Colonic mucosa (tissue), 4 donors: ENCODE data around the gene PTPRM. TPM values are rescaled to one million over a fixed set of nuclear protein-coding genes. Genes with fewer than 3 reads are reported as not detected.

ENCODE experiments used
- DNase-seq: peaks from one replicate; pipeline ENCODE4 v3.0.0-alpha.2; 2020
- H3K27ac ChIP-seq: fragments of 200-600 bp; one replicate; pipeline ENCODE4 v1.8.0; 2021
- H3K27me3 ChIP-seq: fragments of 200-600 bp; one replicate; pipeline ENCODE4 v1.8.0; 2021
- H3K36me3 ChIP-seq: fragments of 200-600 bp; one replicate; pipeline ENCODE4 v1.8.0; 2021
- H3K4me1 ChIP-seq: fragments of 200-600 bp; one replicate; pipeline ENCODE4 v1.8.0; 2021; ENCODE audit warnings: mild to moderate bottlenecking
- H3K4me3 ChIP-seq: fragments of 200-600 bp; one replicate; pipeline ENCODE4 v1.8.0; 2021
- H3K9ac ChIP-seq, 2 donors: one replicate each; pipeline ENCODE4 v1.7.0; 2013; ENCODE audit warnings: control low read depth in 2 of 2, low read depth in 2 of 2, low read length in 2 of 2
- H3K9me3 ChIP-seq: fragments of 200-600 bp; one replicate; pipeline ENCODE4 v1.8.0; 2021
- CTCF ChIP-seq: fragments of 200-600 bp; IDR thresholded peaks from one replicate; pipeline ENCODE4 v1.8.0; 2022; ENCODE audit warnings: antibody characterized with exemption, mild to moderate bottlenecking
- intact Hi-C: fragments of 100-400 bp; cut with DNase I; formaldehyde crosslinking; loops from one replicate; pipeline ENCODE4 v1.14.1; 2022
- total RNA-seq, 2 donors: library from RNA; stranded (reverse); fragmentation: NEBNext Ultra II Directional in 1 of 2; extraction: Animal tissue kit (Norgen Biotek cat#: 25700) in 1 of 2; gene quantifications; one replicate each; pipeline ENCODE4 v1.2.1, GENCODE V29; 2021
- donor health status: healthy.
- donor health status: DM: no; HTN: no; CAD: no.
- donor health status: DM: no; HTN: no; CAD: no.

The PTPRM gene
- total RNA-seq, 2 donors from 2014 or later: 8.1 to 13.9 TPM

DNA sequence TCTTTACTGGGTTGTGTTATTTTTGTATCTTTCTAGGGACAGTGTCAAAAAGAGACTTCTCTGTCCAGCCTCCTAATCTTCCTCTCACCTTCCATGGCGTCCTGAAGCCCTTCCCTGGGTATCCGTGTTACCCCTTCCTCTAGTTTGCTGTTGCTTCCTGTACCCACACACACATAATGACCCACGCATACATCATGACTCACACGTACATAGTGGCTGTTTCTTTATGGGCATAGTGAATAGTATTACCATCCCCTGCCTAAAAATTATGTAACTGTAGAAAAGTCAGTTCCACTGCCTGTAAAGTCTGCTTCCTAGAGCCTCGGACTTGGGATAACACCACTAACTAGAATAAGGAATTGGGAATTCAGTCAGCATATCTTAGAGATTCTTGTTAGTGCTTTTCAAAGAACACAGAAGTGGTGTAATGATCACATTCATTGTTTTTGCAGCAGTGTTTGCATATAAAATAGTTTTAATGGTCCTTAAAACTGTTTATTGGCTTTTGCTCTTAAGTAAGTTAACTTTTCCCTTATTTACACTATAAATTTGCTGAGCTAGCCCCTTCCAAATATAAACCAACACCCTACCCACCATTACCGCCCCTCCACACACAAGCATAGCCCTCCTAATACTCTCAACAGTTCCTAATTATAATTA, 733.8 kb downstream of the PTPRM start:
- no peak for TF ChIP-seq CTCF
- no peak overlapping the region for H3K27ac ChIP-seq
- H3K27me3 ChIP-seq: no peaks in the 10 kb centered on the region
- DNase-seq: no peak
- no peaks in the 10 kb centered on the region for H3K36me3 ChIP-seq
- H3K9me3 ChIP-seq: no peaks in the 10 kb centered on the region
- intact Hi-C loops: no loop called here
- H3K4me3 ChIP-seq: no peak overlapping the region
- H3K4me1 ChIP-seq: no peaks in the 10 kb centered on the region
- H3K9ac ChIP-seq: no peak overlapping the region

DNA sequence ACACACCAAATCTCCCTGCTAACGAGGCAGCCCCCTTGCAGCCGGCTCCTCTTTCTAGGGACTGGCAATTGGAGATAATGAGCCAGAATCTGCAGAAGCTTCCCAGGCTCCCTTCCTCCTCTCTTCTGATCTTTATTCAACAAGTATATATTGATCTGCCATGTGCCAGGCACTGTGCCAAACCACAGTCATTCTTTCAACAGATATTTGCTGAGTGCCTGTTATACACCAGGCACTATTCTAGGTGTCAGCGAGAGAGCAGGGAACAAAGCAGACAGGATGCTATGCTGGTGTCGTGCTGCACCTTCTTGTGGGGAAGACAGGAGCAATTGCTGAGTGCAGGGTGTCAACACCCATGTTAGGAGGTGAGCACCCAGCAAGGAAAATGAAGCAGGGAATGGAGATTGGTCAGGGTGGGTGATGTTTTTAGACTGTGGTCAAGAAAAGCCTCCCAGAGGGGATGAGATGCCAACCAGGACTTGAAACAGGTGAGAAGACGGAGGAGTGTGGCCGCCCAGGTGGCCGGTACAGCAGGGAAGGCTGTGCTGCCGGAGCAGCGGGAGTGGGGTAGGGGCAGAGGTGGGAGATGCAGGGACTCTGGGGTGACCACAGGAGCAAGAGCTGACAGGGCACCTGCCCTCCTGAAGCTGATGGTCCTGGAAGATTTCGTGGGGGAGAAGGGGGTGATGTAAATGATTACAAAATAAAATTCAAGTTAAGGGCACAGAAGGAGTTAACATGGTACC, 734.5 kb downstream of the PTPRM start:
- intact Hi-C loops: no loop called here
- H3K27ac ChIP-seq: no peak overlapping the region
- no peak overlapping the region for H3K9ac ChIP-seq
- no peak for DNase-seq
- no peak overlapping the region for H3K4me3 ChIP-seq
- no peak for TF ChIP-seq CTCF
- H3K27me3 ChIP-seq: no peaks in the 10 kb centered on the region
- no peaks in the 10 kb centered on the region for H3K4me1 ChIP-seq
- H3K36me3 ChIP-seq: no peaks in the 10 kb centered on the region
- H3K9me3 ChIP-seq: no peaks in the 10 kb centered on the region

- intact Hi-C loops: no loop called here
- no peaks in the 10 kb centered on the region for H3K4me1 ChIP-seq
- no peak for DNase-seq
- TF ChIP-seq CTCF: no peak
- no peak overlapping the region for H3K9ac ChIP-seq
- H3K9me3 ChIP-seq: no peaks in the 10 kb centered on the region
- no peaks in the 10 kb centered on the region for H3K27me3 ChIP-seq
- H3K27ac ChIP-seq: no peak overlapping the region
- no peak overlapping the region for H3K4me3 ChIP-seq
- H3K36me3 ChIP-seq: no peaks in the 10 kb centered on the region
These were observed 736.1 kb downstream of the PTPRM start for GRCh38 chr18:8303151-8303755.

DNA sequence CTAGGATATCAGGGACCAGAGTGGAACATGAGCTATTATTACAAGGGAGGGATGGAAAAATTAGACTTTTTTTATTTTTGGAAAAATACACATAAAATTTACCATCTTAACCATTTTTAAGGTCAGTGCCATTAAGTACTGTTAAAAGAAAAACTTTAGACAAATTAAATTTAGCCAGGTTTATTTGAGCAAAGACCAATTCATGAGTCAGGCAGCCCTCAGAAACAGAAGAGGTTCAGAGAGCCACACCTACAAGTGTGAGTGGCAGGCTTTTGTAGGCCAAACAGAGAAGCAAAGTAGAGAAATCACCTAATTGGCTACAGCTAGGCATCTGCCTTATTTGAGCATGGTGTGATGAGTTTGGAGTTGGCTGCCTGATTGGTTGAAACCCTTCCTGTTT, 740.8 kb downstream of the PTPRM start:
- H3K4me1 ChIP-seq: no peaks in the 10 kb centered on the region
- no peak overlapping the region for H3K27ac ChIP-seq
- intact Hi-C loops: no loop called here
- no peak for DNase-seq
- no peak for TF ChIP-seq CTCF
- H3K9me3 ChIP-seq: no peaks in the 10 kb centered on the region
- H3K27me3 ChIP-seq: no peaks in the 10 kb centered on the region
- H3K36me3 ChIP-seq: no peaks in the 10 kb centered on the region
- H3K9ac ChIP-seq: no peak overlapping the region
- no peak overlapping the region for H3K4me3 ChIP-seq

- no peak overlapping the region for H3K4me3 ChIP-seq
- H3K27me3 ChIP-seq: no peaks in the 10 kb centered on the region
- intact Hi-C loops: no loop called here
- no peak for DNase-seq
- H3K36me3 ChIP-seq: no peaks in the 10 kb centered on the region
- TF ChIP-seq CTCF: no peak
- H3K4me1 ChIP-seq: no peaks in the 10 kb centered on the region
- no peak overlapping the region for H3K9ac ChIP-seq
- H3K9me3 ChIP-seq: no peaks in the 10 kb centered on the region
- no peak overlapping the region for H3K27ac ChIP-seq
These were observed 745.9 kb downstream of the PTPRM start for GRCh38 chr18:8313043-8313442.
